GM21367 (cell line): ENCODE measurements around the gene KRT10.
"Not testable (repeated sequence)": the region's sequence is repeated elsewhere in the genome, so short reads cannot be mapped to it uniquely, and the experiment has no call there.

Source experiments
- ATAC-seq: cut with Tn5 transposase; IDR thresholded peaks from one replicate; pipeline ENCODE4 v1.9.1; 2021; ENCODE audit not compliant: unreplicated experiment

KRT10 gene

DNA sequence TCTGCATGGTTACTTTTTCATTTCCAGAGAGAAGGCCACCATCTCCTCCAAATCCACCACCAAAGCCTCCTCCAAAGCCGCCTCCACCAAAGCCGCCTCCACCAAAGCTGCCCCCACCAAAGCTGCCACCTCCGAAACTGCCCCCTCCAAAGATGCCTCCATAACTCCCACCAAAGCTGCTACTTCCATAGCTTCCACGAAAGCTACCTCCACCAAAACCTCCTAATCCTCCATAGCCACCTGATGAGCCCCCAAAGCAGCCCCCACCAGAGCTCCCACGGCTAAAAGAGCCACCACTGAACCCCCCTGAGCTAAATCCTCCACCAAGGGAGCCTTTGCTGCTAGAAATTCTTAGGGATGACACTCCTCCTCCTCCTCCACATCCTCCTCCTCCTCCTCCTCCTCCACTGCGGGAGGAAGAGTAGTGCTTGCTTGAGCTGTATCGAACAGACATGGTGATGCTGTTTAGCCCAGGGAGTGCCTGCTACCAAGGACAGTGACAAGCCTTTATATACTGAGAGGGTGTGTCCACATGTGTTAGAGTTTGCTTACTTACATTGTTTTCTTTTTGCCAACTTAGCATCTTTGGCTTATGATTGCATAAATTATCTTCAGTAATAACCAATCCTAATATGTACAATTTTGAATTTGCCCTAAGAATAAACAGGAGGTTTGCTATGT, at the start of gene KRT10:
Gene KRT10, minus strand, starts transcription at position 483 of the 681 bp plus-strand sequence. Its CDS starts 29 bp downstream, at position 454.
- ATAC-seq: no peak

DNA sequence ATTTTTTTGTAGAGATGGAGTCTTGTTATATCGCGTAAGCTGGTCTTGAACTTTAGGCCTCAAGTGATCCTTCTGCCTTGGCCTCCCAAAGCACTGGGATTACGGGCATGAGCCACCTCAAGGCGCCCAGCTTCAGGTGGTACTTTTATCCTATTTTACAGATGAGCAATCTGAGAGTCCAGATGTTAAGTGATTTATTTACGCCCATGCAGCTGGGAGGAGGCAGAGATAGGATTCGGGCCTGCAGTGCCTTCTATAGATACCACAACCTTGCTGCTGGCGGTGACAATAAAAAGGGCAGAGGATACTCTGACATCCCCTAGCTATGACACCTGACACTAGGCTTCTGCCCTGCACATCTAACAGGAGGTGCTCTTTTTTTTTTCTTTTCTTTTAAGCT, 48.9 kb upstream of the KRT10 start:
- ATAC-seq: no peak

GRCh38 chr17:40870136-40870535, 47.7 kb upstream of the KRT10 start:
- ATAC-seq: no peak

DNA sequence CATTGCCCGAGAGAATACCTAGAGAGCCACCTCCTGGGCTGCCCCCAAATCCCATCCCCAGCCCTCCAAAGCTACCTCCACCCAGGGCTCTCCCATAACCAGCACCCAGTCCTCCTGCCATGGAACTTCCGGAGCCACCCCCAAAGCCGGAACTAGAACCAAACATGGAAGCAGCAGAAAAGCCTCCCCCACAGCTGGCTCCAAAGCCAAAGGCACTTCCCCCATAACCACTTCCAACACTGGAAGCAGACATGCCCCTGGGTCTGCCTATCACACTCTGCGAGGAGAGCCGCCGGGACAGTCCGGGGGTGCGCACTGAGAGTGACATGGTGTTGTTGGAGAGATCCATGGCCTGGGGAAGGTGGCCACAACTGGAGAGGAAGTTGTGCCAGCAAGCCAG, 44.4 kb upstream of the KRT10 start, which contains the start of gene KRT12:
Gene KRT12, minus strand, starts transcription at position 386 of the 400 bp plus-strand sequence. Its CDS starts 37 bp downstream, at position 349.
- no peak for ATAC-seq

GRCh38 chr17:40864661-40865390, 42.4 kb upstream of the KRT10 start:
- ATAC-seq: no peak

DNA sequence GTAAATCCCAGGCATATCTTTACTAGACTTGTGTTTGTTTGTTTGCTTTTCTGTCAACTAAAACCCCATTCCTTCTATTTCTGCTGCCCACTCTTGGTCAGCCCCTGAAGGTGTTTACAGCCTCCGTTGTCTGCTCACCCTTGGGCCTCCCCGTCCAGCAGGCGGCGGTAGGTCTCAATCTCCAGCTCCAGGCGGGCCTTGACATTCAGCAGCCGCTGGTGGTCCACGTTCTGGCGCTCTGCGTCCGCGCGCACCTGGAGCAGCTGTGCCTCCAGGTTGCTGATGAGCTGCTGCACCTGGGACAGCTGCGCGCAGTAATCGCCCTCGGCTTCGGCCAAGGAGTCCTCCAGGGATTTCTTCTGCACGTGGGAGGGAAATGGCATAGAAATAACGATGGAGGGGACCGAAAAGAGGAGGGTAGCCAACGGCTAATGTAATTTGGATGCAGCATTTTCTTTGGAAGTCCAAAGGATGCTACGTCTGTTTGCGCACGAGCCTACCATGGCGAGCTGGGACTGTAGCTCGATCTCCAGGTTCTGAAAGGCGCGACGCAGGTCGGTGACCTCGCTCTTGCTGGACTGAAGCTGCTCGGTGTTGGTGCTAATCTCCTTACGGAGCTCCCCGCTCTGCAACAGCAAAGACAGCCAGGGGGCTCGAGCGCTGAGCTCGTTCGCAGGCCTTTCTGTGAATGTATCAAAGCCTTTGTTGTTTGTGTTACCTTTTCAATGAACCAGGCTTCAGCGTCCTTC, 40.7 kb upstream of the KRT10 start:
- ATAC-seq: no peak

GRCh38 chr17:40859536-40859935, 37.1 kb upstream of the KRT10 start:
- ATAC-seq: no peak

GRCh38 chr17:40858667-40859066, 36.3 kb upstream of the KRT10 start:
- ATAC-seq: not testable (repeated sequence)

GRCh38 chr17:40857535-40857934, 35.1 kb upstream of the KRT10 start:
- ATAC-seq: no peak

DNA sequence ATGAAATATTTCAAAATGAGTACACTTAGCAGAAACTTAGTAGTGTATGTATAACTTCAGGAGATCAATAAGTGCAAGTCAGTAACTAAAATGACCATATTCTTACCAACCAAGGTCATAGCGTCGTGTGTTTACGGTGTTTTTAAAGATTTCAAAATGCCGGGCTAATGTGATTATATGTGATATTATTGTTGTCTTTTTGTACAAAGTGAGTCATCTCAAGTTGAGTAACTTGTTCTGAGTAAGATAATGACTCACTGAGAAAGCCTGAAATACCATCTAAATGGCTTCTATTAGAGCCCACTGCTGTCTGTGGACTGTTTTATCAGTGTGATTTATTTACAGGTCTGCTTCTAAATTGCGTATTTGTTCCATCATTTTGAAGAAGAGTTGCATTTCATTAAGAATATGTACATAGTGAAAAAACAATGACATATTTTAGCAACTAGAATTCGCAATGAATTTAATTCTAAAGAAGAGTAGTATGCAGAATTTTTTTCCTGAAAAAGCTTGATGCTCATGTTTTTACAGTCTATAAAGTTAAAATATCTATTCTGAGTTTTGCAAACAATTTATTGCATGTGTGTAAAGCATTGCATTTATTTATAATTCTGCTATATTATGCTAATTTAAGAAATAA, 31.9 kb upstream of the KRT10 start:
- ATAC-seq: no peak

- ATAC-seq: no peak
These were observed 29.9 kb upstream of the KRT10 start for GRCh38 chr17:40852364-40852763.

DNA sequence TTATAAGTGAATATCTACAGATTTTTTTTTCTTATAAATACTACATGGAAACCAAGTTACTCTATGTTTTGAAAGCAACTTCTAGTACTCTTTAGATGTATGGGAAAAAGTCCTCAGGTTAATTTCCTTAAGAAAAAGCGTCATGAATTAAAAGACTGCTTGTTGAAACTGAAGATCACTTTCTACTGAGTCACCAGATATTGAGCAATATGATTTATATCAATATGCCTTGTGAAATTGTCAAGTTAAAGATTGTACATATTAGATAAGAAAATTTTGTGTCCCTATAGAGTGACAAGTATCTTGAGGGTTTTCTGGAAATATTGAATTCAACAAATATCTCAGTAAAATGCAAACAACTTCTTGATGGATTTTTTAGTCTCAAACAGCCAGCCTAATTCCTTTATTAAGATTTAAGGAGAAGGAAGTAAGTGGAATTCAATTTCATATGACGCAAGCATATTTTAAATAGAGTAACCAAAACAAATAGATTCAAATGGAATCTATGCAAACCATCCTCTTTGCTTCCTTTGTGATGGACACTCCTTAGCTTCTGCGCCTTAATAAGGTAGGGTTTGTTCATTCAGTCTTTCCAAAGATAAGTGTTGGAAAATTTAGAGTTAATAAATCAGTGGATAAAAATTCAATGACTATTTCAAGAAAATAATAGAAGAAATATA, 28.0 kb upstream of the KRT10 start:
- no peak for ATAC-seq

- no peak for ATAC-seq
These were observed 27.3 kb upstream of the KRT10 start for GRCh38 chr17:40849723-40850122.

DNA sequence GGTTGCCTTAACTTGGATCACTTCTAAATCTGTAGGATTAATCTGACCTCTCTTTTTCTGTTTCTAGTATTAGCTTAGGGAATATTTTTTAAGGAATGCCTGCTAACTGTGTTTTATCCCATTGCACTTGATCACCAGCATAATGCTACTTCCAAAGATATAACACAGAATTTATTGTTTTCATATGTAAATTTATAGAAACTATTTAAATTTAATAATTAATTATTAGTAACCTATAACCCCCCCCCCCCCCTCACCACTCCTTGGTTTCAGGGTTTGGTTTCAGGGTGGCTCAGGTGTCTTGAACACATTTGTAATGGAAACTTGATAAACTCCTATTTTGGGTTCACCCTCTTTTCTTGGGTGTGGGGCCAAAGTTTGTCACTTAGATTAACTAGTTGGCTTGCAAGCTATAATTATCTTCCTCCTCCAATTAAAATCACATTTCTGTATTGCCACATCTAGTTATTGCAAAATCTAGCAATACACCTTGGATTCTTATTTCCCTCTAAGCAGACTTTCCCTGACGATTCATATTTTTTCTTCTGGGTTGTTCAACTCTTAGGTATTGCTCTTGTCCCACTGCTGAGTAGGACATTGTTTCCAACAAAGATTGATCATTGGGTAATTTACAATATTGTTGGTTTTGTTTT, 26.3 kb upstream of the KRT10 start:
- no peak for ATAC-seq

DNA sequence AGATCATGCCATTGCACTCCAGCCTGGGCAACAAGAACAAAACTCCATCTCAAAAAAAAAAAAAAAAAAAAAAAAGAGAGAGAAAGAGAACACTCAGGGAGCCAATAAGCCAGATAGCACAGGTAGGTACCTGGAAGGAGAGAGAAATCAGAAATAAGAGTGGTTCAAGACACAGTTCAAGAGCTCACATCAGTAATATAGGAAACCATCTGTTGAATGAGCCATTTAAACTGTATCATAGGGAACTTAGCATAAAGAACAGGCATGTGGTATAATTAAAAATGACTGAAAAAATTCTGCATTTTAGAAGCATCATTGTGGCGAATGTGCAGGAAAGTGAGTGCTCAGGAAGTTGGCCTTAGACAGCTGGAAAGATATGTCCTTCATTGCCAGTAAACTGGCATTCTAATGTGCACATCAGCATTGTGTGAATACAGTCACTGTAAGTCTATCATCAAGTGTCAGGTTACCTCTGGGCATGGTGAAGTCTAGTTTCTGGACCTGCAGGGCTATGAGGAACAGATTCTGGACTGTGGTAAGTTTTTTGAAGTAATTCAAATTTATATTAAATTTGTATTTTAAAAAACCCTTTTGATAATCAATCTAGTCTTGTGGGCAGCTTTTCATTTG, 24.2 kb upstream of the KRT10 start:
- ATAC-seq: no peak

DNA sequence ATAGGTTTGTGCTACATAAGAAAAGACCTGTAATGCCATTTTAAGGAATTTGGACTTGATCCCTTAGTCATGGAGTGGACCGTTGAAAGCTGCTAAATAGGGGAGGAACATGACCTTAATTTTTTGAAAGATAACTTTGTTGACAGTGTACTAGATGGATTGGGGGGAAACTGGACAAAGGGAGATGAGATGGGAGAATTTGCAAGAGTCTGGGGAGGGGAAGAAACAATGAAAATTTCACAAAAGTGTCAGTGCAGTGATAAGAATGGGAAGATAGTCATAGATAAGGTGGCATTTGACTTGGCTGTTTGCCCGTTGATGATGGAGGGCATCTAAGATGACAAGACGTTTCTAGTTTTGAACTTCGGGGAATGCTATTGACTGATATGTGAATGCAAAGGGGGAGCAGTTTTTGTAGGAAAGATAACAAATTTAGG, 22.3 kb upstream of the KRT10 start:
- ATAC-seq: no peak

DNA sequence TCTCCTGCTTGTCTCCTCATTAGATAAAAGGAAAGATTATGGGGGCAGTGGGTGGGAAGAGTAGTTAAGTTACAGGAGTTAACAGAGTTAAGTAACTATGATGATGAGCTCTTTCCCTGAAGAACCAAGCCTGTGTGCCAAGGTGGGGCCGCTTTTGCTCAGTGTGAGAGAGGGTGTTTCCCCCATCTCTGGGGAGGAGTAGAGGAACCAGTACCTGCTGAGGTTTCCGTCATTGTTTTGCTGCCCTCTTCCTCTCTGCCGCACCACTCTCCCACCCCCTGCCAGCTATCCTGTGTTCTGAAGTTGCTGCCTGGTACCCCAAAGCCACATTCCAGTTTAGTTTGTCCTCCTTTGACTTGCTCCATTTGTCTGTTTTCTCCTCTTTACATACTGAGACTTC, 20.8 kb upstream of the KRT10 start:
- no peak for ATAC-seq

GRCh38 chr17:40841246-40841645, 18.8 kb upstream of the KRT10 start:
- ATAC-seq: no peak

DNA sequence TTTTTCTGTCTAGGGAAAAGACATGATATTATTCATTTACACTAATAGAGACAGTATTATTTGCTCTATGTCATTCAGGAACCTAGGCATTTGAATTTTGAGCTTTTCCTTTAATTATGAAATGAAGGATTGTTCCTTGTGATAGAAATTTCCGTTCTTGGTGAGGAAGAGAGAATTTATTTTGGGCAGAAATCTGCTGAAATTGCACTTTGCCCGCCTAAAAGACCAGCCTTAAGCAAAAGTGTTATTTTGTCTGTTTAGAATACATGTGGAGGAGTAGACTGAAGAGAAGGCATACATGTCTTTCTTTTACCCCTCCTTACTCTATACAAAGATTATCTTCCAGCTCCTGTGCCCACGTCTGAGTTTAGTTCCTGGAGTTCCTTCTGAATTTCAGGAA, 16.8 kb upstream of the KRT10 start:
- no peak for ATAC-seq

- ATAC-seq: no peak
These were observed 13.6 kb upstream of the KRT10 start for GRCh38 chr17:40836020-40836419.
